D341Med (cell line): ENCODE results near the gene MTREX.

Experiments used
- DNase-seq: peaks from one replicate; pipeline ENCODE4 v3.0.0; 2012; ENCODE audit warnings: low spot score

Gene MTREX

GRCh38 chr5:55383254-55383653 is 75.5 kb downstream of the MTREX start:
- DNase-seq, result no peak

- DNase-seq, result no peak
These were observed 76.3 kb downstream of the MTREX start for GRCh38 chr5:55384072-55384471.

GRCh38 chr5:55385227-55385626 is 77.4 kb downstream of the MTREX start:
- DNase-seq, result no peak

- no peak for DNase-seq
These were observed 78.1 kb downstream of the MTREX start for GRCh38 chr5:55385846-55386245.

GRCh38 chr5:55386356-55386755 is 78.6 kb downstream of the MTREX start:
- DNase-seq, result no peak

- DNase-seq, result no peak
These were observed 80.1 kb downstream of the MTREX start for GRCh38 chr5:55387865-55388264.

GRCh38 chr5:55391707-55392106 is 83.9 kb downstream of the MTREX start:
- no peak for DNase-seq

GRCh38 chr5:55392669-55393068 is 84.9 kb downstream of the MTREX start:
- DNase-seq, result no peak

- DNase-seq, result no peak
These were observed 85.8 kb downstream of the MTREX start for GRCh38 chr5:55393501-55394175.

- peak; percentile 30 for DNase-seq
These were observed 94.4 kb downstream of the MTREX start for GRCh38 chr5:55402199-55402598.

GRCh38 chr5:55406292-55406691 is 98.5 kb downstream of the MTREX start:
- DNase-seq, result no peak

GRCh38 chr5:55407059-55407684 is 99.4 kb downstream of the MTREX start:
- DNase-seq, result peak; percentile 54

GRCh38 chr5:55407984-55408383 is 100.2 kb downstream of the MTREX start:
- DNase-seq, result no peak

GRCh38 chr5:55409775-55410174 is 102.0 kb downstream of the MTREX start:
- no peak for DNase-seq

- DNase-seq, result no peak
These were observed 103.1 kb downstream of the MTREX start for GRCh38 chr5:55410845-55411244.

GRCh38 chr5:55411876-55412275 is 104.1 kb downstream of the MTREX start:
- no peak for DNase-seq

GRCh38 chr5:55413644-55414043 is 105.9 kb downstream of the MTREX start:
- no peak for DNase-seq

GRCh38 chr5:55415071-55415470 is 107.3 kb downstream of the MTREX start:
- DNase-seq, result no peak

GRCh38 chr5:55416306-55416705 is 108.5 kb downstream of the MTREX start:
- no peak for DNase-seq

- DNase-seq, result no peak
These were observed 111.5 kb downstream of the MTREX start for GRCh38 chr5:55418994-55419968.

- no peak for DNase-seq
These were observed 113.3 kb downstream of the MTREX start for GRCh38 chr5:55421074-55421529.

GRCh38 chr5:55426455-55426854 is 118.7 kb downstream of the MTREX start:
- no peak for DNase-seq

GRCh38 chr5:55427157-55427556 is 119.4 kb downstream of the MTREX start:
- peak; percentile 61 for DNase-seq
